Mesothelial cell of epicardium (in vitro differentiated cells): ENCODE measurements around the gene MAP3K3. TPM values are rescaled to one million over a fixed set of nuclear protein-coding genes. Genes with fewer than 3 reads are reported as not detected.

Source experiments
- DNase-seq, 2 experiments: peaks; one replicate each; pipeline ENCODE4 v3.0.0; 2021; ENCODE audit warnings: low spot score in 2 of 2; ENCODE audit not compliant: unreplicated experiment in 2 of 2
- H3K27ac Mint-ChIP-seq: 2 replicates; pipeline ENCODE4 v1.8.0; 2021; ENCODE audit warnings: mixed read lengths
- H3K27me3 Mint-ChIP-seq: 2 replicates; pipeline ENCODE4 v1.8.0; 2021; ENCODE audit warnings: low read depth, mixed read lengths
- H3K36me3 Mint-ChIP-seq: 2 replicates; pipeline ENCODE4 v1.8.0; 2021; ENCODE audit warnings: mixed read lengths
- H3K4me1 Mint-ChIP-seq: 2 replicates; pipeline ENCODE4 v1.8.0; 2021; ENCODE audit warnings: mixed read lengths
- H3K4me3 Mint-ChIP-seq: 2 replicates; pipeline ENCODE4 v1.8.0; 2021; ENCODE audit warnings: mild to moderate bottlenecking, moderate library complexity, mixed read lengths
- H3K9me3 Mint-ChIP-seq: 2 replicates; pipeline ENCODE4 v1.8.0; 2021; ENCODE audit warnings: mixed read lengths
- total RNA-seq: library from RNA; stranded (reverse); gene quantifications from 3 replicates; pipeline ENCODE4 v1.2.1, GENCODE V29; 2021
- TF ChIP-seq, protein P1 (sequence below): fragments of 200-600 bp; sonication (generic); IDR thresholded peaks from one replicate; pipeline ENCODE4 v1.5.0; 2021; ENCODE audit warnings: antibody characterized with exemption; ENCODE audit not compliant: unreplicated experiment

MAP3K3 gene
- total RNA-seq, 1 donor from 2014 or later: 24.0 TPM

DNA sequence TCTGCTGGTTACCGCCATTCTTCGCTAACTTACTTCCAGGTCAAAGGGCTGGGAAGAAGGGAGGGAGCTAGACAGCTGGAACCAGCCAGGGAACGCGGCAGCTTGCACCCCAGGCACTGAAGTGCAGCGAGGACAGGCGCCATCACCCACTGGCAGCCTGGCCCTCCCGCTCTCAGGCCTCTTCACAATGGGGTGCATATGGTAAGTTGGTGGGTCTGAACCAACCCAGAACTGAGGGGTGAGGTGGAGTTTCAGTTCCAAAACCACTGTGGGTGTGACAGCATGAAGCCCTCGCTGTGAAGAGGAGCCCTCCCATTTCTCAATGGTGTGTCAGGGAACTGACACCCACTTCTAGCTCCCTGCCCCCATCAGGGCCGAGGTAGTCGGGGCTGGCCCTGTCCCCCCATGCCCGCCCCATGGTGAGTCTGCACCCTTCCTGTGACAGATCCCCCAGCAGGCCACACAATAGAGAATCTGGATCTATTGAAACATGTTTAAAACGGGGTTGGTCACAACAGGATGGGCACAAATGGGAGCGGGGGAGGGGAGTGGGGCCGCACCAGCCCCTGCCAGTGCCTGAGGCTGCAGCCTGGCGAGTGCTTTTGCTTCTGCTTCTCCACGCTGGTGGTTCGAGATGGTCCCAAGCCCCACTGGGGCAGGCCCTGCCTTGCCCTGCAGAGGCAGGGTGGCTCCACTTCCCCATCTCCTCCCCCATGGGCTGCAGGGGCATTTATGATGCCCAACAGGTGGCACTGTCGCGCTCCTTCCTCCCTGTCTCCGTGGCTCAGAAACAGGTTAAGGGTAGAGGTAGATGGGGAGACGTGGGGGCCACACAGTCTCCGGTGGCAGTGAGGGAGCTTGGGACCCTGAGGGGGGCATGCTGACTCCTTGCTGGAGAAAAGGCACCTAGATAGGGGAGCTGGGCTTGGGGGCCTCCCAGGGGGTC is 75.4 kb downstream of the MAP3K3 start:
- H3K4me3 Mint-ChIP-seq: peak overlapping the region; percentile 33
- no peak for DNase-seq
- no peaks in the 10 kb centered on the region for H3K36me3 Mint-ChIP-seq
- no peaks in the 10 kb centered on the region for H3K9me3 Mint-ChIP-seq
- H3K27me3 Mint-ChIP-seq: no peaks in the 10 kb centered on the region
- TF ChIP-seq, protein P1, sequence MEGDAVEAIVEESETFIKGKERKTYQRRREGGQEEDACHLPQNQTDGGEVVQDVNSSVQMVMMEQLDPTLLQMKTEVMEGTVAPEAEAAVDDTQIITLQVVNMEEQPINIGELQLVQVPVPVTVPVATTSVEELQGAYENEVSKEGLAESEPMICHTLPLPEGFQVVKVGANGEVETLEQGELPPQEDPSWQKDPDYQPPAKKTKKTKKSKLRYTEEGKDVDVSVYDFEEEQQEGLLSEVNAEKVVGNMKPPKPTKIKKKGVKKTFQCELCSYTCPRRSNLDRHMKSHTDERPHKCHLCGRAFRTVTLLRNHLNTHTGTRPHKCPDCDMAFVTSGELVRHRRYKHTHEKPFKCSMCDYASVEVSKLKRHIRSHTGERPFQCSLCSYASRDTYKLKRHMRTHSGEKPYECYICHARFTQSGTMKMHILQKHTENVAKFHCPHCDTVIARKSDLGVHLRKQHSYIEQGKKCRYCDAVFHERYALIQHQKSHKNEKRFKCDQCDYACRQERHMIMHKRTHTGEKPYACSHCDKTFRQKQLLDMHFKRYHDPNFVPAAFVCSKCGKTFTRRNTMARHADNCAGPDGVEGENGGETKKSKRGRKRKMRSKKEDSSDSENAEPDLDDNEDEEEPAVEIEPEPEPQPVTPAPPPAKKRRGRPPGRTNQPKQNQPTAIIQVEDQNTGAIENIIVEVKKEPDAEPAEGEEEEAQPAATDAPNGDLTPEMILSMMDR: no peak
- H3K4me1 Mint-ChIP-seq: peaks cover 14% of the 10 kb centered on the region
- no peak overlapping the region for H3K27ac Mint-ChIP-seq

DNA sequence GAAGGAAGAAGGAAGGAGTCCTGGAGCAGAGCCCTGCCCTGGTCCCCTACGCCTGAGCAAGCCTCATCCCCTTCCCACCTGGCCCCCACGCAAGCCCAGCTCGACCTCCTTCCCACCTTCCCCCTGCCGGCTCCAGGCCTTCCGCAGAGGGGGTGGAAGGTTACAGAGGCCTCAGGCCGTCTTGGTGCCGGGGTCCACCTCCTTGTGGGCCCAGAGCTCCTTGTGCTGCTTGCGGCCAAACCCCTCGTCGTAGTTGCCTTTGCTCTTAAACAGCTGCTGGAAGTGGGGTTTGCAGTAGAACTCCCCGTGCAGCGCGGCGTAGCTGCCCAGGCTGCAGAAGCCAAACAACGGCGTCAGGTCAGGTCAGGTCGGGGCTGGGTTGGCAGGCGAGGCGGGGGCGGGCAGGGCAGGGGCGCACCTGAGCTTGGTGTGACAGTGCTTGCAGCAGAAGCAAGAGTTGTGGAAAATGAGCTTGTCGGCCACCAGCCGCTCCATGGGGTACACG is 76.2 kb downstream of the MAP3K3 start:
- Mint-ChIP-seq H3K4me1 (peaks cover 18% of the 10 kb centered on the region), H3K27me3 (no peaks in the 10 kb centered on the region), H3K27ac (peak overlapping the region; percentile 59), H3K9me3 (no peaks in the 10 kb centered on the region), H3K4me3 (peak overlapping the region; percentile 70), H3K36me3 (peaks cover under 1% of the 10 kb centered on the region)
- TF ChIP-seq, protein P1: no peak
- no peak for DNase-seq

DNA sequence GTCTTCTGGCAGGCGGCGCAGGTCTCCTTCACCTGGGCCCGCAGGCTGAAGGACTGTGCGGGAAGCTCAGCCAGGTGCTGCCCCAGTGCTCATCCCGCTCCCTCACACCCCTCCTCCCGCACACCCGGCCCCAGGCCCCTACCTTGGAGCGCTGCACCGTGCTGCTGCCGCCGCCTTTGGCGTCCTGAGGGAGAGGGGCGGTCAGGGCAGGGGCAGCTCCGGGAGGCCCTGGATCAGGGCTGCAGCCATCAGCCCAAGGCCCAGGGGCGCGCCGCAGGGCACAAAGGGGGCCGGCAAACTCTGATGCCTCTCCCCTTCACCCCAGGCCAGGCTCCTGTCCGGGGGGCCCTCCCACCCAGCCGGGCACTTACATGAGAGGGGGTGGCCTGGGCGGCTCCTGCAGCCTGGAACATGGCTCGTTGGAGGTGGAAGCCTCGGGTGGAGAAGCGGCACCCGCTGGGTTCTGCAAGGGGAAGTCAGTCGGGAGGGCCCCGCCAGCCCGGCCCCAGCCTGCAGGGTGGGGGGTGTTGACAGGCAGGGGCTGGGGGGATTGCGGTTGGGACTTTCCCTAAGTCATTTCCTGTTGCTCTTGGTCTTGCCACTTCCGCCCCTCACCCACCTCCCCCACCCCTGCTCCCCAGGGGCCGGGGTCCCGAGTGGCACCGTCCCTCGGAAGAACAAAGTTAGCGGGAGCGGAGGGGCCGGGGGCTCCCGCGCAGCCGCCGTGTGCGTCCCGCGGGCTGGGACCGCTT is 76.8 kb downstream of the MAP3K3 start:
- DNase-seq: peak in 1 of 2 experiments; percentile 59
- Mint-ChIP-seq H3K4me3 (peak overlapping the region; percentile 70), H3K27ac (no peak overlapping the region), H3K27me3 (no peaks in the 10 kb centered on the region), H3K9me3 (no peaks in the 10 kb centered on the region), H3K4me1 (peaks cover 22% of the 10 kb centered on the region), H3K36me3 (peaks cover 4% of the 10 kb centered on the region)
- TF ChIP-seq, protein P1: no peak

DNA sequence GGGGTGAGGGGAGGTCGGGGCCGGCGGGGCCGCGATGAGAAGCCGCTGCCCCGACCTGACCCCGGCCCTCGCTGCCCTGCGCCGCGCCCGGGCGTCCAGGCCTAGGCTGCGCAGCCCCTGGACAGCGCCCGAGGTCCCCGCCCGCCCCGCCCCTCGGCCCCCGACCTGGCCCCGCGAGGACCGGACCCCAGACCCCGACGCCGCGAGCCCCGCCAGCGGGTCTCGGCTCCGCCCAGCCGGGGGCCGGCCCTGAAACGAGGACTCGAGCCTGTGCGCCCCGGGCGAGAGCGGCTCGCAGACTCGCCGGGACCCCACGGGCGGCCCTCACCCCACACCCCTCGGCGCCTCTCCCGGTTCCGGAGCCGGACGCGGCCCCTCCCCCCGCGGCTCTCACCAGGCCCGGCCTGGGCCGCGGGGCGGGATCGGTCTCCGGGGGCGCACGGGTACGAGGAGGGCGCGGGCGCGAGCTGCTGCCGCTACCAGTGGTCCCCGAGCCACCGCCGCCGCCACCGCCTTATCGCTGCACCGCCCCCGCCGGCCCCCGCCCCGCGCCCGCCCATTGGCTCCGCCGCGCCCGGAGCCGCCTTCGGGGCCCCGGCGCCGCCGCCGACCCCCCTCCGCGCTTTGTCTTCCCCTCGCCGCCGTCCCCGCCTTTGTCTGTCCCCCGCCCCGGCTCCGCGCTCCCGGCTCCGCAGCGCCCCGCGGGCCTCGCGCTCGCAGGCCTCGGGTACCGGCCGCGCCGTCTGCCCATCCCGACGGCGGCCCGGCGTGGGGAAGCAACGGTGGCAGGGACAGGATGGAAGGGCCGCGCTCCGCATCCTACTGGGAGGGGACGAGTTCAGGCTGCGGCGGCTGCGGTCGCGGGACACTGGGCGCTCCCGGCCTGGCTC is 77.7 kb downstream of the MAP3K3 start, which contains the start of gene LIMD2:
LIMD2 (minus strand) TSS at position 488 of the 890 bp plus-strand sequence. CDS start 827 bp downstream, outside the sequence.
- H3K27ac Mint-ChIP-seq: peak within 1 kb of the TSS; percentile 72
- TF ChIP-seq, protein P1: no peak
- no peaks in the 10 kb centered on the region for H3K9me3 Mint-ChIP-seq
- H3K4me1 Mint-ChIP-seq: peaks cover 22% of the 10 kb centered on the region
- H3K36me3 Mint-ChIP-seq: peaks cover 4% of the 10 kb centered on the region
- no peaks in the 10 kb centered on the region for H3K27me3 Mint-ChIP-seq
- peak; percentile 51 to 71 for DNase-seq
- H3K4me3 Mint-ChIP-seq: peak within 1 kb of the TSS; percentile 70
